ENCODE data around the gene KATNAL2. TPM values are rescaled to one million over a fixed set of nuclear protein-coding genes. Genes with fewer than 3 reads are reported as not detected.
"Not testable (repeated sequence)": the region's sequence is repeated elsewhere in the genome, so short reads cannot be mapped to it uniquely, and the experiment has no call there.

KATNAL2 gene
- total RNA-seq, 1 donor from 2014 or later: 3.7 TPM

- not testable (repeated sequence) for DNase-seq (ENCODE audit: low spot score in 2 of 2); FAIRE-seq
These were observed 112.4 kb downstream of the KATNAL2 start for GRCh38 chr18:47029684-47030353.

- not testable (repeated sequence) for FAIRE-seq
These were observed 113.5 kb downstream of the KATNAL2 start for GRCh38 chr18:47030887-47031286.

DNA sequence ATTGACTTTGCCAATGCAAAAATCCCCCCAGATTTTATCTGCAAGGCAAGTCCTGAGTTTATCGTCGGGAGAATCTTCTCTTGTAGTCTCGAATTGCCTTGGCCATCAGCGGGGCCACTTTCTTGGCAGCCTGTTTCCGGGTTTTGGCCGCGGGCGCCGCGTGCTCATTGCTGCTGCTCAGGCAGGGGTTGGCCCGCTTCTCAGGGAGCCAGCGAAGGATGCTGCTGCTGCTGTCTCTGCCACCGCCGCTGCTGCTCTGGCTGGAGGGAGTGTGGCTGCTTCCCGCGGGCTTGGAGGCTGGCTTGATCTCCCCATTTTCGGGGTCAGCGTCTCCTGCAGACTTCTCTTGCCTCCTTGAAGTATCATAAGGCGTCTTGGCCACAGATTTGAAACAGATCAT, 115.5 kb downstream of the KATNAL2 start:
- no peak for FAIRE-seq

More at GRCh38 chr18:47030887-47031286, 113.5 kb downstream of the KATNAL2 start:
- DNase-seq (ENCODE audit: low spot score in 2 of 2): not testable (repeated sequence)

GRCh38 chr18:47034591-47034990, 117.2 kb downstream of the KATNAL2 start:
- not testable (repeated sequence) for FAIRE-seq; DNase-seq (ENCODE audit: low spot score in 2 of 2)

More for the DNA sequence above, 115.5 kb downstream of the KATNAL2 start:
- no peak for DNase-seq (ENCODE audit: low spot score in 2 of 2)

DNA sequence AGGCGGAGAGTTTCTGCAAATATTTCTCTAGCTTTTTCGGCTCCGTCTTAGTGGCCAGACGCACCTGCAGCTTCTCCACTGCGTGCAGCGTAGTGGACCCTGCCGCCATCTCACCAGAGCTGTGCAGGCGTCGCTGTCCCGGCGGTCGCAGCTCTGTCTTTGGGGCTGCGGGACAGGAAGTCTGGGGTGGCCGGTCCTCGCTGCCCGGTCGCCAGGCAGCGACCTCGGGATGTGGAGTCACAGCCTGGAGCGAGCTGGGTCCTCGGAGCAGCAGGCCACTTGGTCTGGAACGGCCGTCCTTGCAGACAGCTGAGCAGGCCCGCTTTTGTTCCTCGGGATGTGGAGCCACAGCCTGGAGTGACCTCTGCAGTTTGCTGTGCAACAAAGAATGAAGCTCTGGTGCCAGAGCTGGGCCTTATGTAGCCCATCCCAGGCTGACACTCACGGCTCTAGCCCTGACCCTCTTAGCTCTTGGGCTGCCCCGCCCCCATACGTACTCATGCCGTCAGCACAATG, 117.8 kb downstream of the KATNAL2 start, which contains the start of gene ELOA2:
Gene ELOA2, minus strand, starts transcription at position 466 of the 516 bp plus-strand sequence. Its CDS starts 357 bp downstream, at position 109.
- DNase-seq (ENCODE audit: low spot score in 2 of 2): no peak
- FAIRE-seq: no peak

GRCh38 chr18:47036298-47036874, 119.0 kb downstream of the KATNAL2 start:
- DNase-seq (ENCODE audit: low spot score in 2 of 2): no peak
- FAIRE-seq: no peak

- FAIRE-seq (no peak), DNase-seq (ENCODE audit: low spot score in 2 of 2) (no peak)
These were observed 119.7 kb downstream of the KATNAL2 start for GRCh38 chr18:47036927-47037578.

- DNase-seq (ENCODE audit: low spot score in 2 of 2) (no peak), FAIRE-seq (no peak)
These were observed 123.6 kb downstream of the KATNAL2 start for GRCh38 chr18:47040982-47041381.

GRCh38 chr18:47050468-47050867, 133.1 kb downstream of the KATNAL2 start:
- DNase-seq (ENCODE audit: low spot score in 2 of 2) (peak in 1 of 2 donors; percentile 27), FAIRE-seq (peak; percentile 94)

DNA sequence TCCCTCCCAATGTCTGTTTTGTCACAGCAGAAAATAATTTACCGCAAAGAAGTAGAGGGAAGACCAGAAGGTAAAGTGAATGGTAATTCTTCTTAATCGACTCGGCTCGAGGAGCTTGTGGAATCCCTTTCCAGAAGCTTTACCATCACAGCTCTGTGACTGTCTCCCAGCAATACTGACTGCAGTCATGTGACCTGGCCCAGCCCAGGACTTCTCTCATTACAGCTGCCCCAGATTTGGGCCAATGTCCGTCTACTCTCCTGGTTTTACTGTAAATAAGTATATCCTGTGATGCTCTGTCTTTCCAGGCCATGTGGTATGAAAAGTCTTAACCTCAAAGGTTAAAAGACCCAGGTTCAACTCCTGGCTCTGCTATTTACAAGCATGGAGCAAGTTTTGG, 137.0 kb downstream of the KATNAL2 start:
- FAIRE-seq: no peak

GRCh38 chr18:47062471-47062870, 145.1 kb downstream of the KATNAL2 start:
- FAIRE-seq: no peak
- DNase-seq (ENCODE audit: low spot score in 2 of 2): no peak

More for the DNA sequence above, 137.0 kb downstream of the KATNAL2 start:
- no peak for DNase-seq (ENCODE audit: low spot score in 2 of 2)

- no peak for DNase-seq (ENCODE audit: low spot score in 2 of 2)
- FAIRE-seq: no peak
These were observed 145.7 kb downstream of the KATNAL2 start for GRCh38 chr18:47063096-47063495.

GRCh38 chr18:47067648-47068047, 150.2 kb downstream of the KATNAL2 start:
- no peak for DNase-seq (ENCODE audit: low spot score in 2 of 2)
- FAIRE-seq: no peak

DNA sequence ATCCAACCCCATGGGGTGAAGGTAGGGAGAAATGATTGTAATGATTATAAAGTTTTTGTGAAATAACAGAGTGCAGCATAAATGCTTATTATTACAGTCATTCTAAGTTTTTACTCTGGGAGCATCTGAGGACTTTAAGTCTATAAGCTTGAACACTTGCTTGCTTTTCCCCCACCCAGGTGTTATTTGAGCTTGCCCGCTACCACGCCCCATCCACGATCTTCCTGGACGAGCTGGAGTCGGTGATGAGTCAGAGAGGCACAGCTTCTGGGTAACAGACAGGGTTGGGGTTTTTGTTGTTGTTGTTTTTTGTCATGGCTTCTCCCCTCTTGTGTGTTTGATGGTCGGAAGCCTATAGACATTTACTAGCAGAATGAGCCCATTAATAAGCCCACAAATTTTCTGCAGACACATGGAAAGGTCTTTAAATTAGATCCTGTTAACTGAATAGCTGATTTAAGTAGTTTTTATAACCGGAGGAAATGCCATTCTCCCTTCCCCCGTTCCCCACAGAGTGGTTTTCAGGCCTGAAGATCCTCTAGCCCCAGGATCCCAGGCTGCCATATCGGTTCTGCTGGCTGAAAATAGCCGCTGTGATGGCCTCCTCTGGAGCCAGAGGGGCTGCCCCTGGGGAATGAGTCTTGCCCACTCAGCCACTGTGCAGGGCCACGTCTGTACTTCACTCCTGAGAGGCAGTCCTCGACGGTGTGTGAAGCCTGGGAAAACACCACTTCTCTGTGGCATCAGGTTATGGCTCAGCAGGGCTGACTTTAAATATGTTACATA, 157.9 kb downstream of the KATNAL2 start:
- FAIRE-seq (no peak), DNase-seq (ENCODE audit: low spot score in 2 of 2) (no peak)

GRCh38 chr18:47077111-47077510, 159.7 kb downstream of the KATNAL2 start:
- DNase-seq (ENCODE audit: low spot score in 2 of 2) (no peak), FAIRE-seq (no peak)

DNA sequence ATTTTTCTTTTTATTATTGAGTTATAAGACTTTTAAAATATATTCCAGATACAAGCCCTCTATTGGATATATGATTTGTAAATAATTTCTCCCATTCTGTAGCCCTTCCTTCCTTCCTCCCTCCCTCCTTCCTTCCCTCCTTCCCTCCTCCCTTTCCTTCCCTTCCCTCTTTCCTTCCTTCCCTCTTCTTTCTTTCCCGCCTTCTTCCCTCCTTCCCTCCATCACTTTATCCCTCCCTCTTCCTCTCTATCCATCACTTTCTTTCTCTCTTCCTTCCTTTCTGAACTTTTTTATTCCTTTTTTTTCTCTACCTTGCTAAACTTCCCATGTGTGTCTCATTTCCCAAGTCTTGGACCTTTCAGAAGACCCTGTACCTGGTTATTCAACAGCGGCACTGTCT, 163.5 kb downstream of the KATNAL2 start:
- FAIRE-seq (no peak), DNase-seq (ENCODE audit: low spot score in 2 of 2) (no peak)

DNA sequence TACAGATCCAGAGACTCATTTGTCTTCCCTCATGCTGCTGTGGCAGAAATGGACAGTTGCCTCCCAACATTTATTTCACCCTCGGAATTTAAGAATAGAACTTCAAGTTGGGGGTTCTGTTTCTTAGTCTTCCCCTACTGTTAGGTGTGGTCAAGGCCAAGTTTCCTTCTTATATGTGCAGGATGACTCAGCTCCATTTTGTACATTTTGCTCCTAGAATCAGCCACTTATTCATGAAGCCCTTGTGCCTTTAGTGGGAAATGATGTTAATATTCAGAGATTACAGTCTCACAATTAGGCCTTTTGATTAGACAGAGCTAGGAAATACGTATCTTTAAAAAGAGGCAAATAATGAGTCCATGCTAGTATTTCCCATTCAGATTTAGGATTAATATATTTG, 164.2 kb downstream of the KATNAL2 start:
- DNase-seq (ENCODE audit: low spot score in 2 of 2) (no peak), FAIRE-seq (no peak)

DNA sequence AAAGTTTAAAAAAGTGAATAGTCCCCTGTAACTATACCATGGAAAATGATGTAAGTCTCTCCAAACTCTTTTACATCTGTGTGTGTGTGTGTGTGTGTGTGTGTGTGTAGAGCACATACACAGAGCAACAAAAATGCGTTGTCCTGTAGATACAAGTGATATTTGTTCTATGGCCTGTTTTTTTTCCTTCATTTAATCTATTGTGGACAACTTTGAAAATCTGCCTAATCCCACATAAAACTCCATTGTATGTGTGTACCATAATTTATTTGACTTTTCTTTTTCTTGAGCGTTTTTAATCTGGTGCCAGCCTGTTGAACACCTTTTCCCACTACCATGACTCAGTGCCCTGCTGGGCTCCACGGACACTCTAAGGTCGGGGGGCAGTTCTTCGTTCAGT, 170.3 kb downstream of the KATNAL2 start:
- FAIRE-seq: peak; percentile 17
- no peak for DNase-seq (ENCODE audit: low spot score in 2 of 2)

- FAIRE-seq (no peak), DNase-seq (ENCODE audit: low spot score in 2 of 2) (no peak)
These were observed 178.4 kb downstream of the KATNAL2 start for GRCh38 chr18:47095810-47096209.

DNA sequence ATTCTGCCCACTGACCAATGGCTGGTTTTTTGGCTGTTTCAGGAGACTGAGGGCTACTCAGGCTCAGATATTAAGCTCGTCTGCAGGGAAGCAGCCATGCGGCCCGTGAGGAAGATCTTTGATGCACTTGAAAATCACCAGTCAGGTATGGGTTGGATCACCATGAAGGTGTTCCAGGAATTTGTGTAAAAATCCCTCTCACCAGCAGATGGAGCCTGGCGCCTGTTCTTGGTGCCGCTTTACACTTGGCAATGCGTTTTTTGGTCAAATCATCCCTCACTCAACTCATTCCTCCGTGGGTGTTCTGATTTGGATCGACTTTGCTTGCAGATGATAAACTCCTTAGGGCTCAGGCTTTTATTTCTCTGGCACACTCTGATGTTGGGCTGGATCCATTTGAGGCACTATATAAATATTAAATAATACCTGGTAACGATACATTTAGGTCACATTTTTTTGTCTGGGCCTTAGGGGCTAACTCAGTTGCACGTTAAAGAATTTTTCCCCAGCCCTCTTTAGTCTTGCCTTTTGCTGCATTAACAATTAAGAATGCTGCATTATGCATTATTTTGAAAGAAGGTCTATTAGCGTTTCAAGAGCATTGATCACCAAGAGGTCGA, 182.9 kb downstream of the KATNAL2 start:
- no peak for FAIRE-seq
- DNase-seq (ENCODE audit: low spot score in 2 of 2): peak; percentile 4 to 38
